CD14-positive monocyte (primary cell): ENCODE results near the gene SAMSN1. TPM values are rescaled to one million over a fixed set of nuclear protein-coding genes. Genes with fewer than 3 reads are reported as not detected.

Experiments
- DNase-seq, 3 donors: peaks; one replicate each; pipeline ENCODE4 v3.0.0-alpha.2; 2011 to 2022
- H2AFZ ChIP-seq: 2 replicates; pipeline ENCODE4 v1.6.0; 2012; ENCODE audit warnings: mild to moderate bottlenecking, low read depth, low read length, inconsistent platforms; ENCODE audit not compliant: insufficient read depth, poor library complexity, severe bottlenecking
- H3K27ac ChIP-seq, 2 donors: 1 replicate in 1 of 2; 2 replicates in 1 of 2; pipeline ENCODE4 v1.5.1; 2012 to 2013; ENCODE audit warnings: low read length in 2 of 2, control low read depth in 1 of 2, inconsistent platforms in 1 of 2, low read depth in 1 of 2, mild to moderate bottlenecking in 1 of 2
- H3K27me3 ChIP-seq, 2 donors: one replicate each; pipeline versions ENCODE4 v1.6.0 to v1.6.1; 2011 to 2013; ENCODE audit warnings: low read length in 2 of 2; ENCODE audit not compliant: control insufficient read depth in 2 of 2, insufficient read depth in 2 of 2
- H3K36me3 ChIP-seq, 2 donors: replicated peaks in 1 of 2; 1 replicate in 1 of 2; 2 replicates in 1 of 2; pipeline versions ENCODE4 v1.5.1 to v1.6.1; 2012 to 2013; ENCODE audit warnings: low read length in 2 of 2, control low read depth in 1 of 2, inconsistent platforms in 1 of 2, mild to moderate bottlenecking in 1 of 2; ENCODE audit not compliant: insufficient read depth in 2 of 2, control insufficient read depth in 1 of 2
- H3K4me1 ChIP-seq, 2 donors: 1 replicate in 1 of 2; 2 replicates in 1 of 2; pipeline versions ENCODE4 v1.5.1 to v1.6.1; 2012 to 2013; ENCODE audit warnings: low read length in 2 of 2, control low read depth in 1 of 2, inconsistent platforms in 1 of 2, mild to moderate bottlenecking in 1 of 2, moderate library complexity in 1 of 2; ENCODE audit not compliant: insufficient read depth in 2 of 2, control insufficient read depth in 1 of 2
- H3K4me2 ChIP-seq: replicated peaks from 2 replicates; pipeline ENCODE3; 2012; ENCODE audit warnings: low read length, moderate library complexity, mild to moderate bottlenecking; ENCODE audit not compliant: poor library complexity, severe bottlenecking; ENCODE audit errors: extremely low read depth
- H3K4me3 ChIP-seq, 3 experiments: fragments of 200-600 bp in 1 of 3; sonication (generic) in 1 of 3; replicated peaks in 1 of 3; 1 replicate in 2 of 3; 2 replicates in 1 of 3; pipeline ENCODE4 v1.5.1; 2011 to 2013; ENCODE audit warnings: low read length in 3 of 3, mild to moderate bottlenecking in 3 of 3, control low read depth in 2 of 3, low read depth in 2 of 3, inconsistent platforms in 1 of 3, moderate library complexity in 1 of 3
- H3K79me2 ChIP-seq: 2 replicates; pipeline ENCODE4 v1.6.0; 2012; ENCODE audit warnings: mild to moderate bottlenecking, control low read depth, inconsistent platforms, low read length, moderate library complexity; ENCODE audit not compliant: insufficient read depth
- H3K9ac ChIP-seq: 2 replicates; pipeline ENCODE4 v1.6.0; 2017; ENCODE audit warnings: low read length, mild to moderate bottlenecking; ENCODE audit not compliant: insufficient read depth, poor library complexity, severe bottlenecking
- H3K9me3 ChIP-seq, 2 donors: replicated peaks in 1 of 2; 1 replicate in 1 of 2; 2 replicates in 1 of 2; pipeline versions ENCODE4 v1.5.1 to v1.6.1; 2012 to 2013; ENCODE audit warnings: low read length in 2 of 2, control low read depth in 1 of 2; ENCODE audit not compliant: control insufficient read depth in 1 of 2, insufficient read depth in 1 of 2
- H4K20me1 ChIP-seq: 2 replicates; pipeline ENCODE4 v1.6.0; 2012; ENCODE audit warnings: mild to moderate bottlenecking, low read length, control low read depth, moderate library complexity; ENCODE audit not compliant: insufficient read depth
- H3K27ac Mint-ChIP-seq, 7 donors: one replicate each; pipeline ENCODE4 v1.8.0; 2020; ENCODE audit warnings: mild to moderate bottlenecking in 7 of 7, mixed read lengths in 7 of 7, moderate library complexity in 6 of 7, inconsistent platforms in 2 of 7
- H3K27me3 Mint-ChIP-seq, 3 donors: one replicate each; pipeline ENCODE4 v1.8.0; 2021 to 2022; ENCODE audit warnings: low read depth in 3 of 3, mild to moderate bottlenecking in 3 of 3, mixed read lengths in 3 of 3, moderate library complexity in 3 of 3, inconsistent platforms in 1 of 3
- H3K36me3 Mint-ChIP-seq, 2 donors: one replicate each; pipeline ENCODE4 v1.8.0; 2020; ENCODE audit warnings: mixed read lengths in 2 of 2, inconsistent platforms in 1 of 2, mild to moderate bottlenecking in 1 of 2
- H3K4me1 Mint-ChIP-seq: one replicate; pipeline ENCODE4 v1.8.0; 2020; ENCODE audit warnings: mild to moderate bottlenecking, mixed read lengths
- H3K4me3 Mint-ChIP-seq, 2 donors: one replicate each; pipeline ENCODE4 v1.8.0; 2020; ENCODE audit warnings: mild to moderate bottlenecking in 2 of 2, mixed read lengths in 2 of 2, moderate library complexity in 1 of 2
- H3K9me3 Mint-ChIP-seq, 7 donors: one replicate each; pipeline ENCODE4 v1.8.0; 2020 to 2022; ENCODE audit warnings: mixed read lengths in 7 of 7, mild to moderate bottlenecking in 6 of 7, moderate library complexity in 6 of 7, inconsistent platforms in 2 of 7
- WGBS: methylation state at CpG from one replicate; pipeline ENCODE4 v1.1.5; 2013; ENCODE audit warnings: missing lambda C conversion rate; ENCODE audit not compliant: insufficient coverage; 5-methylcytosine and 5-hydroxymethylcytosine counted together
- intact Hi-C, 2 donors: fragments of 100-400 bp; cut with micrococcal nuclease; formaldehyde crosslinking; loops; one replicate each; pipeline versions ENCODE4 v1.15.0 to v1.15.1; 2023
- polyA plus RNA-seq, 3 donors: library from polyadenylated mRNA; depleted of rRNA in 1 of 3; unstranded in 2 of 3; stranded (reverse) in 1 of 3; fragments of 300-500 nt in 2 of 3; fragments of >200 nt in 1 of 3; fragmentation: Illumina TruSeq in 2 of 3; gene quantifications; 1 replicate in 2 of 3; 2 replicates in 1 of 3; pipeline ENCODE4 v1.2.3, GENCODE V29; 2012 to 2021
- TF ChIP-seq, protein P1 (sequence below): fragments of 200-600 bp; IDR thresholded peaks from one replicate; pipeline ENCODE4 v1.8.0; 2022; ENCODE audit warnings: antibody characterized with exemption, mild to moderate bottlenecking

Gene SAMSN1
- polyA plus RNA-seq, 3 donors, result 20.9 to 38.6 (median 31.0) TPM

GRCh38 chr21:14520535-14520934 lies 25.6 kb downstream of the SAMSN1 start:
- Histone ChIP-seq H3K27ac (peak overlapping the region; percentile 88 to 89), H3K27me3 (no peaks in the 10 kb centered on the region), H4K20me1 (no peaks in the 10 kb centered on the region), H3K4me2 (peak overlapping the region; percentile 84), H3K4me3 (peak overlapping the region; percentile 46 to 73 (median 70)), H3K9ac (peak overlapping the region; percentile 44), H3K4me1 (peaks cover 43 to 69% of the 10 kb centered on the region in 2 donors), H3K79me2 (peaks cover 87% of the 10 kb centered on the region), H3K36me3 (peaks cover 17 to 28% of the 10 kb centered on the region in 2 donors), H2AFZ (peak overlapping the region; percentile 51), H3K9me3 (no peaks in the 10 kb centered on the region)
- intact Hi-C loops, result loop anchor here in 1 of 2 donors (5.0 to 10.0 kb wide), 3 partner anchors 74 to 344 kb away; no protein-coding TSS in a partner anchor
- DNase-seq, result peak; percentile 47 to 72 (median 62)
- TF ChIP-seq, protein P1, sequence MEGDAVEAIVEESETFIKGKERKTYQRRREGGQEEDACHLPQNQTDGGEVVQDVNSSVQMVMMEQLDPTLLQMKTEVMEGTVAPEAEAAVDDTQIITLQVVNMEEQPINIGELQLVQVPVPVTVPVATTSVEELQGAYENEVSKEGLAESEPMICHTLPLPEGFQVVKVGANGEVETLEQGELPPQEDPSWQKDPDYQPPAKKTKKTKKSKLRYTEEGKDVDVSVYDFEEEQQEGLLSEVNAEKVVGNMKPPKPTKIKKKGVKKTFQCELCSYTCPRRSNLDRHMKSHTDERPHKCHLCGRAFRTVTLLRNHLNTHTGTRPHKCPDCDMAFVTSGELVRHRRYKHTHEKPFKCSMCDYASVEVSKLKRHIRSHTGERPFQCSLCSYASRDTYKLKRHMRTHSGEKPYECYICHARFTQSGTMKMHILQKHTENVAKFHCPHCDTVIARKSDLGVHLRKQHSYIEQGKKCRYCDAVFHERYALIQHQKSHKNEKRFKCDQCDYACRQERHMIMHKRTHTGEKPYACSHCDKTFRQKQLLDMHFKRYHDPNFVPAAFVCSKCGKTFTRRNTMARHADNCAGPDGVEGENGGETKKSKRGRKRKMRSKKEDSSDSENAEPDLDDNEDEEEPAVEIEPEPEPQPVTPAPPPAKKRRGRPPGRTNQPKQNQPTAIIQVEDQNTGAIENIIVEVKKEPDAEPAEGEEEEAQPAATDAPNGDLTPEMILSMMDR, result no peak
- Mint-ChIP-seq H3K27ac (peak overlapping the region; percentile 98 to 99 (median 98)), H3K4me3 (peak overlapping the region; percentile 88 to 98), H3K4me1 (peaks cover 67% of the 10 kb centered on the region), H3K9me3 (peaks cover 0 to 7% (median 4%) of the 10 kb centered on the region in 7 donors), H3K36me3 (peaks cover 40 to 45% of the 10 kb centered on the region in 2 donors), H3K27me3 (peaks cover 0 to 1% (median 0%) of the 10 kb centered on the region in 3 donors)
- 0% methylated on average over 4 of the region's 7 CpGs for WGBS

DNA sequence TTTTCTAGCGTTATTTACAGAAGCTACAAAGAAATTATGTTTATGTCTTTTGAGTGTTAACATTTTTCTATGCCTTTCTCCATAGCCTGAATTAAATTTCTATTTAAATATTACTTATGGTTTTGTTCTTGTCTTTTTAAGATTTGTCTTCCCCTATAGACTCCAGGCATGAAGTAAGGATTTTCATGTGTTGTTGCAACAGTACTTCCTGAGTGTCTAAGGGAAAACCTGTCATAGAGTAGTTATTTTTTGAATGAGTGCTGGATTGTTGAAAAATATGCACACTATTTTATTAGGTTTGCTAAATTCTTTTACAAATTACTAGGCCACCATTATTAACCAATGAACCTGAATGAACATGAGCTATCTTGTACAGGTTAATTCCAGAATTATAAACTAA lies 27.1 kb downstream of the SAMSN1 start:
- H3K79me2 ChIP-seq, result peaks cover 74% of the 10 kb centered on the region
- H3K36me3 ChIP-seq, result peaks cover 25 to 43% of the 10 kb centered on the region in 2 donors
- peak overlapping the region in 5 of 7 donors; percentile 35 to 74 (median 54) for H3K27ac Mint-ChIP-seq
- H3K36me3 Mint-ChIP-seq, result peaks cover 56 to 59% of the 10 kb centered on the region in 2 donors
- H3K27me3 Mint-ChIP-seq, result peaks cover 0 to 1% (median 0%) of the 10 kb centered on the region in 3 donors
- no peak overlapping the region for H3K4me2 ChIP-seq
- H3K9me3 Mint-ChIP-seq, result peaks cover 0 to 7% (median 4%) of the 10 kb centered on the region in 7 donors
- no peak overlapping the region for H3K4me3 ChIP-seq
- DNase-seq, result peak in 1 of 3 donors; percentile 25
- TF ChIP-seq, protein P1, result no peak
- peaks cover 58% of the 10 kb centered on the region for H3K4me1 Mint-ChIP-seq
- no peaks in the 10 kb centered on the region for H3K27me3 ChIP-seq
- peaks cover 38 to 54% of the 10 kb centered on the region in 2 donors for H3K4me1 ChIP-seq
- no peak overlapping the region for H3K4me3 Mint-ChIP-seq
- peak overlapping the region in 1 of 2 donors; percentile 23 for H3K27ac ChIP-seq
- H3K9ac ChIP-seq, result no peak overlapping the region
- WGBS, result no CpG with 5 or more reads among the region's 1 CpG
- H4K20me1 ChIP-seq, result no peaks in the 10 kb centered on the region
- intact Hi-C loops, result no loop called here
- H3K9me3 ChIP-seq, result no peaks in the 10 kb centered on the region
- no peak overlapping the region for H2AFZ ChIP-seq
